Epithelial cell of alveolus of lung (primary cell): Measurements from ENCODE around the gene BSPRY. TPM values are rescaled to one million over a fixed set of nuclear protein-coding genes. Genes with fewer than 3 reads are reported as not detected.

Source experiments
- total RNA-seq: library from RNA; depleted of rRNA; stranded (reverse); fragments of >200 nt; gene quantifications from 2 replicates; pipeline ENCODE4 v1.2.1, GENCODE V29; 2015

BSPRY gene
- total RNA-seq, result 0.26 TPM in 1 of 2 replicates, not detected in the other

DNA sequence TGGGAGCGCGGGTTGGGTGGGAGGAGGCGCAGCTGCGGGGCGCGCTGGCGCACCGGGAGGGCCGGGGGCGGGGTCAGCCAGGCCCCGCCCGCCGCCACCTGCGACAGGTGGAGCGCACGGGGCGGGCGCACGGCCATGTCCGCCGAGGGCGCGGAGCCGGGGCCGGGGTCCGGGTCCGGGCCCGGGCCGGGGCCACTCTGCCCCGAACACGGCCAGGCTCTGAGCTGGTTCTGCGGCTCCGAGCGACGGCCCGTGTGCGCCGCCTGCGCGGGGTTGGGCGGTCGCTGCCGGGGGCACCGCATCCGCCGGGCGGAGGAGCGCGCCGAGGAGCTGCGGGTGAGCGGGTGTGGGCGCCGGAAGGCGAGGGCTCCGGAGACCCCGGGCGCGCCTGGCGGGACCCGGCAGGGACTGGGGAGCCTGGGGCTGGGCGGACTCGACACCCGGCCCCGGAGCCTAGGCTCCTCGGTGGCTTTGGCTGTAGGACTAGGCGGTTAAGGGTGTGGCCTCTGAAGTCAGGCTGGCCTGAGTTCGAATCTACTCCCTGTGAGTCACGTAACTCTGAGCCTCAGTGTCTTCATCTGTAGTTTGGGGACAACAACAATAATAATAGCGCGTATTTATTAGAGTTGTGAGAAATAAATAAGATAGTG, at the start of gene BSPRY:
Gene BSPRY (plus strand): TSS at position 97 of the 650 bp plus-strand sequence. CDS start 39 bp downstream, at position 136.

DNA sequence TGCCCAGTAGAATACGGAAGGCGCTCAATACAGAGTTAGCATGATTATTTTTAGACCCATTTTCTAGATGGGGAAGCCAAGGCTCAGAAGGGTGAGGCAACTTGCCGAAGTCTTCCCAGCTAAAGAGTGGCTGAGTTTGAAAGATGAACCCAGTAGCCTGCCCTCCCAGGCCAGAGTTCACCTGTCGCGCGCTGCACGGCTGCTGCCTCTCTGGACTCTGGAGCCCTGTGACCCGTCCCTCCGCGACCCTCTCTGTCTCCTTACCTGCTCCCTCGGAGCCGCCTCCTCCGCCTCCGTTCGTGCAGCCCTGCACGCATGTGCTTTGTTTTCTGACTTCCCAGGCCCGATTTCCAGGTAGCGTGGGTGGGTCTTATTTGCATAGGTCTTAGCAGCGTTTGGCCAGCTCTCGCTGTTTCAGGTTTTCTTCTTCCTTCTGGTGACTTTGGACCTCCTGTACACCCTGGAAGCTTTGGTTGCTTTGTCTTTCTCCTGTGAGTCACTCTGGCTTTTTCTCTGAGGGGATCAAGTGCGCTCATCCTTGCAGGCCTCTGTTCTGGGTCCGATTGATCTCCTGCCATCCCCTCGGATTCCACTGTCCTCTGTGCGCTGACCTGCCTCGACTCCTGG, 46.4 kb upstream of the BSPRY start, which contains the start of gene RNF183:
Gene RNF183 (minus strand): TSS at position 585 of the 627 bp plus-strand sequence. CDS start 5,192 bp downstream, outside the sequence.

DNA sequence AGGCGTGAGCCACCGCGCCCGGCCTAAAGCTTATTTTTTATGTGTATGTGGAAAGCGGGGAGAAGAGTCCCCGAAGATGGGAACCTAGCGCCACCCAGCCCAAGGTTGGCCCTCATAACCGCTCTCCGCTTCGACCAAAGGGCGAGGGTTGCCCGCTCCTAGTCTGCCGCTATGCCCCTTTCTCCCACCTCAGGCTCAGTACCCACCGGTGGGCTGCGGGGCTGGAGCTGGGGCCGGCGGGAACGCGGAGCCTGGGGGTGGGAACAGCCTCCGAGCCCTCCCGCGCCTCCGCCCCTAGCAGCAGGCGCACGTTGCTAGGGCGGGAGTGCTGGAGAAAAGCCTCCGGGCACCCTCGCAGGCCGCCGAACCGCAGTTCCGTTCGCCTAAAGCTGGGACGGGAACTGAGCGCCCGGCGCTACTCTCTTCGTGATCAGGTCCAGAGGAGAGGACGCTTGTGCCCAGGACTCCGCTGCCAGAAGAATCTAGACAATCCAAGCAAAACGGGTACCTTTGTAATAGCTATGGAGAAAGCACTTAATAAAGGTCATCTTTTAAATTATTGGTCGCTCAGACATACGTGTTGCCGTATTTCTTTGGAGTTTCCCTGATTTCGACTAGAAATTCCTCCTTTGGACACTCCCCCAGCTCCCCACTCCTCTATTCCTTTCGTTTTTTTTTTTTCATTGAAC, 9.2 kb upstream of the BSPRY start, which contains the start of gene WDR31:
Gene WDR31 (minus strand): TSS at position 265 of the 689 bp plus-strand sequence. CDS start 8,253 bp downstream, outside the sequence.

DNA sequence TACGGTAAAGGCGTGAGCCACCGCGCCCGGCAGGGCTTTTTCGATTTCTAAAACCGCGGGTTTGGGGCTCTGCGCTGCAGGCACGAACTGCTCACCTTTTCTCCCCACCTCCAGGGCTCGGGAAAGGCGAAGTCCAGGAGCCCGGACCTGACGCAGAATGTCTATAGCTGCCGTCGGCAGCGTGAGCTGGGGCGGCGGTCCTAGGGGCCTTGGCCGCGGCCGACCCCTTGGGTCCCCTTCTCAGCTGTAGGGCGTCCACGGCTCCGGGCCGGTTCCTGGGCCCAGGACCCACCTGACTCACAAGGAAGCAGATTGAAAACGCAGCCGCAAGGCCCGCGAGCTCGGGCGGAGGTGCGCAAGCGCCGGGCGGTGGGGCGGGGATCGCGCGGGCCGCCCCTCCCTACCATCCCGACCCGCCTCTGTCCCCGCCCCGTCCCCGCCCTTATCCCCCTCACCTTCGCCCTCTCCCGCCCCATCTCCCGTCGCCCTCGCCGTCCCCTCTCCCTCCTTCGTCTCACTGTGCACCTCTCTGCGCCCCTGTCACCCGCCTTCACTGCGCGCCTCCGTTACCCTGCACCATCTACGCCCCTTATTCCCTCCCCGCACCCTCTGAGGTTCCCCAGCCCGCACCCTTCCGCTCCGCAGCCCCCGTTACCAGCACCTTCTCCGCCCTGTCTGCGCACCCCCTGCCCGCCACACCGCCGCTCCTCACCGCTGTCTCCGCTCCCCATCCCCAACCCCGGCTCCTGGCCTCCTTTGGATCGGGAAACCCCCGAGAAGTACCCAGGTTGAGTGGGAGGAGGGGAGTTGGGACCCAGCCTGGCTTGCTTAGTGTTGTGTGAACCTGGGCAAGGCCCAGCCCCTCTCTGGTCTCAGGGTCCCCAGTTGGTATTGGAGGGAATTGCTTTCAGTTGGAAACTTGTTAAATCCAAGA, 27.6 kb downstream of the BSPRY start, which contains the start of gene HDHD3:
Gene HDHD3 (minus strand): TSS at position 353 of the 934 bp plus-strand sequence. CDS start 2,632 bp downstream, outside the sequence.

DNA sequence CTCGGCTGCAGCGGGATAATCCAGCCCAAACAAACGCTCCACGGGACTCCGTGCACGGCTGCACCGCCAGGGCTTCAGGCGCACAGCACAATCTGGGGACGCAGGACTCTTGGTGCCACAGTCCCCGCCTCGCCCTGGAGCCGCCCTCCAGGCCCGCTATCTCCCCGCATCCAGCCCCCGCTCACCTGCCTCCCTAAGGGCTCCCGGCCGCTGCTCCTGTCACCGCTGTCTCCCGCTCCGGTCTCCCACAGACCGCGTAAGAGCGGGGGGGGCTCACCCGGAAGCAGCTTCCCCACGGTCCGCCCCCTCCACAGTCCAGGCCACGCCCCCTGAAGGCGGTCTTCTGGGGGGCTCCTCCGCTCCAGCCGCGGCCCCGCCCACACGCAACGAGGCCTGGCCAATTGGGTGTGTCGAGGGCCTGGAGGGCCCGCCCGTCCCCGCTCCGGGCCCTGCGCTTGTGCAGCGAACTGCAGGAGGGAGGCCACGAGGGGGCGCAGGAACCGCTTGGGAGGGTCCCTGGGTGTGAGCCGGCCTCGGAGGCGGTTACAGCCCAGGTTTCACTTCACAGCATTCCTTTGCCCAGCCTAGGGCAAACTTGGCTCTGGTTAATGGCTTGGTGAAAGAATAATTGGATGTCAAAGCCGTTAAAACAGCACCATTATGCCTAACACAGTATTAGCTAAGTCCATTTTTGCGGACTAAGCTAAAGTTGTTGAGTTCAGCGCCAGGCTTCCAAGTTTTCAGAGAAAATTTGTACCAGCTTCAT, 51.9 kb downstream of the BSPRY start, which contains the start of gene ALAD:
Gene ALAD (minus strand): TSS at position 258 of the 766 bp plus-strand sequence. CDS start 7,725 bp downstream, outside the sequence.

DNA sequence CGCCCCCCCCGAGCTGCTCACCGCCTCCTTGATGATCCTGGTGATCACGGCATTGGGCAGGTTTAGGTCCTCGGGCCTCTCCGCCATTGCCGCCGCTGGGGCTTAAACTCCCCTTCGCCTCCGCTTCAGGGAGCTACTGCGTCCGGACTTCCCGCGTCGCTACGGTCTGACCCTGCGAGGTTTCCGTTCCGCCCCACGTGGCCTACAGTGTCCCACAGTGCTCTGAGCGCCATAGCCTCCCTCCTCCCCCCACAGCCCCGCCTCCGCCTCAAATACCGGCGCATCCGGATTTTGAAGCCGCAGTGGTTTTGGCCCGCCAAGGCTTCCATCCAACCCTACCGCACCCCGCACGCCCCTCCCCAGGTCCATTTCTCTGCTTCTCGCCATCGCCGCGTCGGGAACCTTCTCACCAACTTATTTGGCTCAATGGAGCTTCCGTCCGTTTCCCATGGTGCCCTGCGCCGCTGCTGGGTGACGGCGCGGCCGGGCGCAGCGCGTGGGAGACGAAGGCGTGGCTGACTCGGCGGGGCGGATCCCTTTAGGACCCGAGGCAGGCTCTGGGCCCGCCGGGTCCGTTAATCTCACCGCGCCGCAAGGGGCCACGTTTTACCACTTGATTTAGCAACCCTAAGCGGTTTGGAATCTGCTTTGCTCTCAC, 61.0 kb downstream of the BSPRY start, which contains the start of the genes C9orf43 and POLE3:
Gene C9orf43 (plus strand): TSS at position 541 of the 658 bp plus-strand sequence. CDS start 2,747 bp downstream, outside the sequence.
Gene POLE3 (minus strand): TSS at position 469 of the 658 bp plus-strand sequence. CDS start 382 bp downstream, at position 87.

Other genes starting within 250 kb of the BSPRY start
- 4.4 and 4.9 TPM in 2 replicates for gene SLC31A2, start 198.5 kb upstream of the BSPRY start, total RNA-seq
- 10.1 and 14.0 TPM in 2 replicates for gene FKBP15, start 128.3 kb upstream of the BSPRY start, total RNA-seq
- gene SLC31A1, start 128.0 kb upstream of the BSPRY start, total RNA-seq, result 29.2 and 37.2 TPM in 2 replicates
- 29.9 and 30.5 TPM in 2 replicates for gene CDC26, start 74.0 kb upstream of the BSPRY start, total RNA-seq
- gene PRPF4, start 73.9 kb upstream of the BSPRY start, total RNA-seq, result 25.1 and 27.9 TPM in 2 replicates
- gene RNF183, start 46.2 kb upstream of the BSPRY start, total RNA-seq, result not detected in 2 replicates
- 0.91 and 1.4 TPM in 2 replicates for gene WDR31, start 9.3 kb upstream of the BSPRY start, total RNA-seq
- gene HDHD3, start 27.4 kb downstream of the BSPRY start, total RNA-seq, result 6.3 and 13.8 TPM in 2 replicates
- gene ALAD, start 51.7 kb downstream of the BSPRY start, total RNA-seq, result 7.6 and 14.4 TPM in 2 replicates
- 47.8 and 66.2 TPM in 2 replicates for gene POLE3, start 61.1 kb downstream of the BSPRY start, total RNA-seq
- gene C9orf43, start 61.2 kb downstream of the BSPRY start, total RNA-seq, result 0.52 TPM in 1 of 2 replicates, not detected in the other
- 23.7 and 36.1 TPM in 2 replicates for gene RGS3, start 114.2 kb downstream of the BSPRY start, total RNA-seq